ENCODE data around the gene DBNL.

DBNL gene

DNA sequence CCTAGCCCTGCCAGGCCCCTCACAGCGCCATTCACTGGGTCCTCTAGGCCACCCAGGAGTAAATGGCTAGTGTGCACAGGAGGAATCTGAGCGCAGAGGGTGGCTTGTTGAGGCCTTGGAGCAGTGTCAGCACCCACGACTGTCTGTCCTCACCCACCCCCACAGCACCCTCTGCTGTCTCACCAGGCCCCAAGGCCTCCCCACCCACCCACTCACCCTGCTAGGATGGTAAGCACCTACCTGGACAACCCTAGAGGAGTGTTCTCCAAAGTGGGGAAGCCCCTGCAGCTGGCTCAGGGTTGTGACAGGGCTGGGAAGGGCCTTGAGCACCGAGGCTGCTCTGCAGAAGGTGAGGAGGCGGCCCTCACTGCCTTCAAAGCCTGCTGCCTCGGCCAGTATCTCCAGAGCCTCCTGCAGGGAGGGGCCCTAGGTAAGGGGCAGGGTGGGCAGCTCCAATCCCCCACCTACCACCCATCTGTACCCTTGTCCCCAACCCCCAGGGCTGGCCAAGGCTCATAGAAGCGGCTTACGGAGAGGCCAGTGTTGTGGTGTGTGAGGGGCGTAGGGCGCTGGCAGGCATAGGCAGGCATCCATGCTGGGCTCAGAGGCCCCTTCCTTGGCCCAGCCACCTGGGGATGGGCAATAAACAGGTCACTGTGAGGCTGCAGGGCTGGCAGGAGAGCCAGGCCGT is 35.0 kb downstream of the DBNL start:
- no peak for DNase-seq

DNA sequence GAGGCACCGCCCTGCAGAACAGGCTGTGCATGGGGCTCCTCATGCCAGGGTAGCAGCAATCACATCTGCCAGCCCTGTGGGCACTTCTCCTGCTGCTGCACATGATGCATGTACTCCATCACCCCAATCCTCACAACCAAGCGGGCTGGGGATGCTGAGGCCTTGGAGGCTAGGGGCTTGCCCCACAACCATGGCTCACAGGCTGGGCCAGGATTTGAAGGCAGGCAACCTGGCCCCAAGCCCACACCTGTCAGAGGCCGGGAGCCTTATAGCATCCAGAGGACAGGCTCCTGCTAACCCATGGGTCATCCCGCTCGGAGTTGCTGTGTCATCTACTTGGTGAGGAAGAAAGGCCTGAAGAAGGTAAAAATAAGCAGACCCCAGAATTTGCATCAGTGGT is 35.6 kb downstream of the DBNL start:
- DNase-seq, result no peak

DNA sequence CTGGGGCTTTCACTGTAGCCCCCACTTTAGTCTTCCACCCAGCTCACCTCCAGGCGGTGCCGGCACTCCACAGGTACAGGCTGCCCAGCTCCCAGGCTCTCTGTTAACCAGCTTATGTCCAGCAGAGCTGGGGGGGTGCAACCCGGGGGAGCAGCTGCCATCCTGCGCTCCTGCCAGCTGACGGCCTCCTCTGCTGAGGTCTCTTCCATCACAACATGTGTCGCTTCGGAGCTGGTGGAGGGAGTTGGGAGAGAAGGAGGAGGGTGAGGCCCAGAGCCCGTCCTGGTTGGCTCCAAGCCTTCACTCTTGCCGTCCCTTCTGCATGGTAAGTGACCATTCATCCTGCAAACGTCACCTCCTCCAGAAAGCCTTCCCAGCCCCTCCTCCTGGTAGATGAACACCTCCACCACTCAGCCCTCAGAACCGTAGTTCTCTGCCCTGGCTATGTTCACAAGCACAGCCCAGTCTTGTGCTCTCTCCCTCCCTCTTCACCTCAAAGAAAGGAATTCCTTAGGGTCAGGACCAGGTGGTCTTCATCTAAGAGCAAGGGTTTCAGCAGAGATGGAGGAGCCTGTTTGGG is 36.3 kb downstream of the DBNL start:
- DNase-seq, result no peak

DNA sequence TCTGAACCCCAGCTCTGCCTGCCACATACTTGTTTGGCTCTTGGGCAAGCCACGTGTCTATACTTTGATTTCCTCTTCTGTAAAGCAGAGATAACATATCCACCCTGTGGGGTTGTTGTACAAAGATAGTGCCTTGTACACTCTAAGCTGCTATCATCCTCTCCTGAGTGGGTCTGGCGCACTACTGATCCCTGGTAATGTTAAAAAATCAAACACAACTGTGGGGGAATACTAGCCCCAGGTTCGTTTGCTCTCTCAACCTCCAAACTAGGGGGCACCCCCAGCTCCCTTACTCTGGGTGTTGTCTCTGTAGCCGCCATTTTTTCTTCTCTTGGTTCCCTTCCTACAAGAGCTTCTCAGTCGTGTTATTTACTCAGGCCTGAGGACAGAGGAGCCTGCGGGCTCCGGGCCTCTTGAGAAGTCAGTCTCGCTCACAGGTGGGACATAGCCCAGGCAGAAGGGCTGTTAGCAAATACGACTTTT is 36.8 kb downstream of the DBNL start:
- no peak for DNase-seq

DNA sequence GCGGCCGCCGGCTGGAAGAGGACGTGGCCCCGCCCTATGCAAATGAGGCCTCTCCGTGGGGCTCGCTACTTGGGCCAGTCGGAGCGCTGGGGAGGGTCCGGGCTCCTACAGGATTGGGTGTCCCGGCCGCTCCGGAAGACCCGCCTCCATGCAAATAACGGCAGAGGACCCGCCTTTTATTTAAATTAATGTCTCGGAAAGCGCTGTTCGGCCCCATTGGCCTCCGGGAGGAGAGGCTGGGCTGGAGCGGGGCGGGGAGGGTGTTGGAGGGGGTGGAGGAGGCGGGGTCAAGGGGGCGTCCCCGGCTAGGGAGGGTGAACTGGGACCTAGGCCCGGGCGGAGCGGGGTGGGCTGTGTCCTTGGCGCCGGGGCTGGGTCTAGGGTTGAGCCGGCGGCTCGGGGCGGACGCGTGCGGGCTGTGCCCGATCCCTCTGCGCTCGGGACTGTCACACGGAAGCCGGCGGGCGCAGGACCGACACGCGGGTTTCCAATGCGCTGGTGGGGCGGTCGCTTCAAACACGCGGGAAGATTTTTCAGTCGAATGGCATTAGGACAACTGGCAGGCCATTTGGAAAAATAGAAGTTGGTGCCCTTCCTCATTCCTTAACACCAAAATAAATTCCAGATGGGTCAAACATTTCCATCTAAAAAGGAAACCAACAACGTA is 38.2 kb downstream of the DBNL start:
- peak; percentile 100 for DNase-seq

DNA sequence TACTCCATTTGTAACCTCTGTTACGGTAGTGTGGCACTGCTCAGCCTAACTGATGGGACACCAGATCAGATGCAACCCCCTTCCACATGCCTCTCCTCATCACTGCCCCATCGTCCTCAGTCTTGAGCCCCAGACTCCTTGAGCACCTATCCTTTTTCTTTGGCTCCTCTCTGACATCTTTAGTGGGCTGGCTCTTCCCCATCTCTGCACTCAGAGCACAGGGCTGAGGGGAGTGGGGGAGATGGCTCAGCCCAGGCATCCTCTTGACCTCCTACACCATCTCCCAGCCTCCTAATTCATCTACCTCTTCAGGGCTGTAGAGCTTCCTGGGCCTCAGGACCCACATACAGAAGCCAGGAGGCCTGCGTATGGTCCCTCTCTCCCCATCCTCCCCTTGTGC is 39.3 kb downstream of the DBNL start:
- DNase-seq, result no peak

- no peak for DNase-seq
Observed at GRCh38 chr7:44084701-44085100, 40.2 kb downstream of the DBNL start.

- DNase-seq, result no peak
Observed at GRCh38 chr7:44085546-44085945, 41.0 kb downstream of the DBNL start.

- no peak for DNase-seq
Observed at GRCh38 chr7:44086627-44087026, 42.1 kb downstream of the DBNL start.

DNA sequence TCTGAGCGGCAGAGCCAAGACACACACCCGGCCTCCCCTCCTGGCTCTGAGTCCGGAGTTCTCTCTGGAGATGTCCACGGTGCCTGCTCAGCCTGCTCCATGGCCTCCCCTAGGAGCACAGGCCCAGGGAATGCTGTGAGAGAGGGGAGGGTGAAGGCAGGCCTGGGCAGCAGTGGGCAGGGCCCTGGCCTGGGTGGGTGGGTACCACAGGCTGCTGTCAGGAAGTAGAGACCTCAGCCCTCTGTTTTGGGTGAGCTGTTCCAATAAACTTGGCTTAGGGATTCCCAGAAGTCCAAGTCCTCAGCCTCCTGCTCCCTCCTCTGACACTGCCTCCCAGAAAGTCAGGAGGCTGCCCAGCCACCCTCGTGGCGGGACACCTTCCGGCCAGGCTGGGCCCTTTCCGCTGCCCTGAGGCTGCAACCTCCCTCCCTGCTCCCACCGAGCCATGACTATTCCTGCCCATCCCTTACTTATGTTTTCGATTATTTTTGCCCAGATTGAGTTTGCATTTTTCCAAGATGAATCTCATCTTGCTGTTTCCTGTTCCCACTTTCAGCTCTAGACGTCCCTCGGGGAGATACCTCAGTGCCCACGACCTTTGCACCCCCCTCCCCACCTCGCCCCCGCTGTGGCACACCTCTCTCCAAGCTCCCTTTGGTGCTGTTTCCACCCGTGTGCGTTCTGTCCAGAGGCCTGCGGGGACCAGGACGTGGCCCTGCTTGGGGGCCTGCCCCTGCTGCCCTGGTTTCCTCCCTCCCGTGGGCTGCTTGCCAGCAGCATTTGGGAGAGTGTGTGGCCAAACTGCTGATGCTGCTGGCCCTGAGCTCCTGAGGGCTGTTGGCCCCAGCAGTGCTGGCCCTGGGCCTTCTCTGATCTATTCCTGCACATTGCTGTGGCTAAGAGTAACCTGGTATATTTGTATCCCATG is 43.7 kb downstream of the DBNL start:
- peak; percentile 72 for DNase-seq

- no peak for DNase-seq
Observed at GRCh38 chr7:44093102-44093641, 48.7 kb downstream of the DBNL start.

DNA sequence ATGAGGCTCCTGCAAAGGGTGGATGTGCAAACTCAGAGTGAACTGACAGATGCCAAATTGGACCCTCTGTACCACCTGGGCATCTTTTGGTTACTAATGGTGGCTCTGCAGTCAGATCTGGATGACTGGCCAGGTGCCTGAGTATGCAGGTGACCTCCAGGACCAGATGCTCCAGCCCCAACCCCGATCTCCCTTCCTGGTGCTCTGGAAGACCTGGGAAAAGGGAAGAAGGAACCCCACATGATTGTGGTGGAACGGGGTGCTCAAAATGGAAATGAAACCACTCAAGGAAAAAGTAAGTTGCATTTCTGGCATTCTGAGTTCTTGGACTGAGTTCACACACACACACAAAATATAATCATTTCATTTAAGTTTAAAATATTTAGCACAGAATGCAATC is 49.9 kb downstream of the DBNL start:
- no peak for DNase-seq

DNA sequence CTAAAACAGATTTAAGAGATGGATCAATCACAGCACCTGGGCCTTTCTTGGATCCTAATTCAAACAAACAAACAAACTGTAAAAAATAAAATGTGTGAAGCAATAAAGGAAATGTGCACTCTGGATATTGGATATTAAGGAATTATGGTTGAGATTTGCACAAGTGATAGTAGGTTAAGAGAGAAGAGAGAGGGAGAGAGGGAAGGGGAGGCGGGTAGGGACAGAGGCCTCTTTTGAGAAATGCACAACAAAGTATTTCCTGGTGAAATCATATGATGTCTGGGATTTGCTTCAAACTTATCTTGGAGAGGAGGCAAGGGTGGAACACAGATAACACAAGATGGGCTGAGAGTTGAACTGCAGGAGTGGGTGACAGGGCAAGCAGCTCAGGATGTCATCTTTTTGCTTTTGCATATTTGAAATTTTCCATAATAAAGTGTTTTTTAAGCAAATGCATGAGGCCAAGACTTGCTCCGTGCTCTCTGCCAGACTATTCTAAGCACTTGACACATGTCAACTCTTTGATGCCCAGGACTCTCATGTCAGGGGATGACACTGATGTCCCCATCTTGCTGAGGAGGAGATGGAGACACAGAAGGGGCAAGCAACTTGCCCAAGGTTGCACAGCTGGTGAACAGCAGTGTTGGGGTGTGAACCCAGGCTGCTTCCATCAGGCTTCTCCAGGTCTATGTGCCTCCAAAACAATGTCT is 50.5 kb downstream of the DBNL start:
- no peak for DNase-seq

DNA sequence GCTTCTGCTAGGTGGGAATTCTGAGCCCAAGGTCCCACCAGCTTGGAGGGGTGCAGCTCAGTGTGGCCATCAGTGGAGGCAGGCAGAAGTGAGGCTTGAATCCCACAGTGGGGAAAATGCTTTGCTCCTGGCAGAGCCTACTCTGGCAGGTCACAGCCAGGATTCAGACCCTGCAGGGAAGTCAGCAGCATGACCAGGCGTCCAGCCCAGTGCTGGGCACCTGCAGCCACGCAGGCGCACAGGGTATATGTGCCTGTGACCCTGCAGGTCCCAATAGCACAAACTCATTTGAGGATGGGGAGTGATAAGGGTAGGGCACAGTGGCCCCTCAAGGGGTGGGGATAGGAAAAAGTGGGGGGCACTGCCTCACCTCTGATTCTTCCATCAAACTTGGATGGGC is 51.3 kb downstream of the DBNL start:
- DNase-seq, result no peak

- no peak for DNase-seq
Observed at GRCh38 chr7:44096326-44096881, 51.9 kb downstream of the DBNL start.

- DNase-seq, result no peak
Observed at GRCh38 chr7:44097064-44097932, 52.8 kb downstream of the DBNL start.

GRCh38 chr7:44098092-44099068 is 53.9 kb downstream of the DBNL start:
- no peak for DNase-seq

DNA sequence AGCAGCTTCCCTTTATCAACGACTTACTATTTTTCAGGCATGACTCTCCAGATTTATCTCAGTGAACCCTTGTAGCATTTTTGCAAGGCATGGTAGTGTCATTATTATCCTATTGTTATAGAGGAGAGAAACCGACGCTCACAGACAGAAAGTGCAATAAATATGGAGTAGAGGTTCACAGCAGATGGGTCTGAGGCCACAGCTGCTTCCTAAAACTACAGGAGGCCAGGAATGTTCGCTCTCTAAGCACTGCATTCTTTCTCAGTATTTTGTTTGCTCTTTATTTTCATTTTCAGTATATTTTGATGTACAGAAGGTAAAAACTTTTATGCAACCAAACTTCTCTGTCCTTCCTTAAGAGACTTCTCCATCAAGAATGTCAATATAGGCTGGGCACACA is 55.2 kb downstream of the DBNL start:
- DNase-seq, result no peak

DNA sequence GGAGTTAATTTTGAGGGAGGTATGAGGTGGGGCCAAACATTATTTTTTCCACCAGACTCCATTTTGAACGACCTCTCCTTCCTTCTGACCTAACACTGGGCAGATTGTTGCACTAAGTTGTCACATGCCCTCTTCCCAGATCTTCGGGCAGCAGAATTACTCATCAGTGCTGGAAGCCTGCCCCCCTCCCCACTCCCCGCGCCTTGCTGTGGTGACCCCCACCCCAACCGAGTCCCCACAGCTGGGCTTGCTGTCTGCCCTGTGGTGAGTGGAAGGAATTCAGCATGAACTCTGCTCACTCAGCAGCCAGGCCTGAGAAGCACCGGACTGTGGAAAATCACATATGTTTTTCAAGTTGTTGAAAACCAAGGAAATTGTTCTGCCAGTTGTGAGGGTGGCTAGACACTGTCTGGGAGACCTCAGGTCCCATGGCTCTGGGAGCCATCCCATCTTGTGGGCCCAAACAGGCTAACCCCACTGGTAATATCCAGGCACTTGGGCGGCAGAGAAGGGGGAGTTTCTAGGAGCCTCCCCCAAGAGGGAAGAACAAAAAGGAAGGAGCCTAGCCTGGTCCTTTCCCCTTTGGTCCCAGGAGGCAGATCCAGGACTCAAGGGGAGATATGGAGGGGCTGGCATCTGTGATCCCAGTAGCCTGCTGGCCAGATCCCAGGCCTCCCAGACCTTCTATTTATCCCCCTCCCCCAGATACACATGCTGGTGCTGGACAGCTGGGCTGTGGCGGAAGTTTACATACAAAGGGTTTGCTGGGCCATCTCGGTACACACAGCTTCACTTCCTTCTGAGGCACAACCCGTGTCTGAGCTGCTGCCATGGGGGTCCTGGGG is 56.2 kb downstream of the DBNL start:
- peak; percentile 85 for DNase-seq

Measured in femur (tissue), 1 donor.